ENCODE data around the gene ACTMAP. TPM values are rescaled to one million over a fixed set of nuclear protein-coding genes. Genes with fewer than 3 reads are reported as not detected.
A peak's percentile ranks its signal among the peaks of the same experiment; 100 is the strongest.
"Not testable (repeated sequence)": the region's sequence is repeated elsewhere in the genome, so short reads cannot be mapped to it uniquely, and the experiment has no call there.

The ACTMAP gene
- polyA plus RNA-seq, 12 donors: 6.3 to 12.1 (median 8.6) TPM; not detected in 1

- DNase-seq: no peak
These were observed 27.3 kb upstream of the ACTMAP start for GRCh38 chr19:40777645-40777936.

- DNase-seq: peak; percentile 95
These were observed 26.8 kb upstream of the ACTMAP start for GRCh38 chr19:40776932-40777644.

- DNase-seq: no peak
These were observed 26.1 kb upstream of the ACTMAP start for GRCh38 chr19:40776364-40776763.

- DNase-seq: no peak
These were observed 25.4 kb upstream of the ACTMAP start for GRCh38 chr19:40775632-40776022.

GRCh38 chr19:40774916-40775631 lies 24.8 kb upstream of the ACTMAP start, which contains the start of gene MIA:
MIA (plus strand) TSS chr19:40775521; CDS start chr19:40775543, 22 bp downstream.
- DNase-seq: no peak

GRCh38 chr19:40771101-40771862 lies 21.0 kb upstream of the ACTMAP start:
- DNase-seq: not testable (repeated sequence)

- DNase-seq: no peak
These were observed 18.6 kb upstream of the ACTMAP start for GRCh38 chr19:40768869-40769268.

- DNase-seq: not testable (repeated sequence)
These were observed 16.1 kb upstream of the ACTMAP start for GRCh38 chr19:40766385-40766784.

GRCh38 chr19:40763963-40764362 lies 13.7 kb upstream of the ACTMAP start:
- no peak for DNase-seq

GRCh38 chr19:40763526-40763925 lies 13.2 kb upstream of the ACTMAP start:
- no peak for DNase-seq

- DNase-seq: no peak
These were observed 12.6 kb upstream of the ACTMAP start for GRCh38 chr19:40762754-40763470.

- DNase-seq: no peak
These were observed 9.1 kb upstream of the ACTMAP start for GRCh38 chr19:40759352-40759751.

GRCh38 chr19:40758491-40758890 lies 8.2 kb upstream of the ACTMAP start:
- no peak for DNase-seq

- DNase-seq: no peak
These were observed 6.3 kb upstream of the ACTMAP start for GRCh38 chr19:40756502-40757110.

- no peak for DNase-seq
These were observed 5.5 kb upstream of the ACTMAP start for GRCh38 chr19:40755791-40756190.

GRCh38 chr19:40755248-40755624 lies 5.0 kb upstream of the ACTMAP start:
- no peak for DNase-seq

GRCh38 chr19:40754611-40755247 lies 4.5 kb upstream of the ACTMAP start:
- no peak for DNase-seq

GRCh38 chr19:40752257-40752781 lies 2.0 kb upstream of the ACTMAP start:
- no peak for DNase-seq

- DNase-seq: peak; percentile 99
These were observed 729 bp upstream of the ACTMAP start, which contains the start of gene SNRPA for GRCh38 chr19:40750874-40751537. SNRPA (plus strand) TSS chr19:40751203; CDS start chr19:40751409, 206 bp downstream.

GRCh38 chr19:40747536-40747935 lies 2.7 kb downstream of the ACTMAP start:
- no peak for DNase-seq
